ENCODE measurements around the gene ST6GALNAC1.

The ST6GALNAC1 gene

DNA sequence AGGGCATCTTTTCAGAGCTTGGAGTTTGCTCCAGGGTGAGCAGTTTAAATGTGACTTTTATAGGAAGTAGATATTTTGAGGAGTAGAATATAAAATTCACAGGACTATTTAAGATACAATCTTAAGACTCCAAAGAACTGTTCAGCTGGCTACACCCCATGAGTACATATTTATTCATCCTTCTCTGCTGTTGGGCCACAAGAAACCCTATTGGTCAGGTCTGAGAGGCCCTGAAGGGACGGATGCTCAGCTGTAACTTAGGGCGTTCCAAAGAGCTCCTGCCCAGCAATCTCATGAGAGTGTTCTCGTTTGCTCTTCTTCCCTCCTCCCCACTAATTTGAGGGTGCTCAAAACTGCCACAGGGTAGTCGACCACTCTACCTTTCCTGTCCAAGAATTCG lies 65.2 kb downstream of the ST6GALNAC1 start:
- Histone ChIP-seq H3K9ac (ENCODE audit: low read length) (no peak overlapping the region), H3K27ac (ENCODE audit: low read depth, low read length) (no peak overlapping the region), H3K4me2 (ENCODE audit: low read depth, low read length, poor library complexity, severe bottlenecking) (no peak overlapping the region), H3K9me2 (replicated peaks; ENCODE audit: insufficient read depth, low read length) (no peaks in the 10 kb centered on the region), H3K9me3 (ENCODE audit: insufficient read depth, low read length) (no peaks in the 10 kb centered on the region), H2AFZ (ENCODE audit: low read depth, low read length, severe bottlenecking) (no peak overlapping the region), H3K36me3 (ENCODE audit: low read length) (no peaks in the 10 kb centered on the region), H4K20me1 (ENCODE audit: low read depth, low read length) (no peaks in the 10 kb centered on the region), H3K79me2 (ENCODE audit: insufficient read depth, low read length) (no peaks in the 10 kb centered on the region), H3K4me3 (ENCODE audit: insufficient read depth, low read length, poor library complexity, severe bottlenecking) (no peak overlapping the region), H3K27me3 (ENCODE audit: low read length) (no peaks in the 10 kb centered on the region), H3F3A (ENCODE audit: insufficient read depth) (no peaks in the 10 kb centered on the region)
- TF ChIP-seq, protein P1, sequence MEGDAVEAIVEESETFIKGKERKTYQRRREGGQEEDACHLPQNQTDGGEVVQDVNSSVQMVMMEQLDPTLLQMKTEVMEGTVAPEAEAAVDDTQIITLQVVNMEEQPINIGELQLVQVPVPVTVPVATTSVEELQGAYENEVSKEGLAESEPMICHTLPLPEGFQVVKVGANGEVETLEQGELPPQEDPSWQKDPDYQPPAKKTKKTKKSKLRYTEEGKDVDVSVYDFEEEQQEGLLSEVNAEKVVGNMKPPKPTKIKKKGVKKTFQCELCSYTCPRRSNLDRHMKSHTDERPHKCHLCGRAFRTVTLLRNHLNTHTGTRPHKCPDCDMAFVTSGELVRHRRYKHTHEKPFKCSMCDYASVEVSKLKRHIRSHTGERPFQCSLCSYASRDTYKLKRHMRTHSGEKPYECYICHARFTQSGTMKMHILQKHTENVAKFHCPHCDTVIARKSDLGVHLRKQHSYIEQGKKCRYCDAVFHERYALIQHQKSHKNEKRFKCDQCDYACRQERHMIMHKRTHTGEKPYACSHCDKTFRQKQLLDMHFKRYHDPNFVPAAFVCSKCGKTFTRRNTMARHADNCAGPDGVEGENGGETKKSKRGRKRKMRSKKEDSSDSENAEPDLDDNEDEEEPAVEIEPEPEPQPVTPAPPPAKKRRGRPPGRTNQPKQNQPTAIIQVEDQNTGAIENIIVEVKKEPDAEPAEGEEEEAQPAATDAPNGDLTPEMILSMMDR (IDR thresholded peaks at IDR 0.05; ENCODE audit: insufficient read depth, low read length, poor library complexity, severe bottlenecking), result no peak
- TF ChIP-seq EZH2phosphoT487 (conservative IDR thresholded peaks at IDR 0.05; ENCODE audit: low read length), result no peak

DNA sequence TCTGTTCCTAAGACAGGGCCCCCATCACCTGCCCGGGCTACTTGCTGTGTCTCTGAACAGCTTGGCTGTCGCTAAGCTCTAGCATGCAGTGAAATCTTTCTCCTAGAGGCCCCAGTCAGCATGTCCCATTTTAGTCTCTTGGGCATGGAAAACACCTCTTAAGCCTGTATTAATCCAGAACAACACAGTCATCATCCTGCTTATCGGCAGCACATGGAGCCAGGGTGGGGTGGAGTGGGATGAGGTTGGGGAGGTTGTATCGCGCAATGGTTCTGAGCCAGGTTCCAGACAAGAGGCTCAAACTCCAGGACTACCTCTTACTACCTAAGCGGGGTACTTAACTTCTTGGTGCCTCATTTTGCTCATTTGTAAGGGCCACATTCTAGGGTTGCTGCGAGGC lies 65.7 kb downstream of the ST6GALNAC1 start:
- no peak for TF ChIP-seq EZH2phosphoT487 (conservative IDR thresholded peaks at IDR 0.05; ENCODE audit: low read length)
- TF ChIP-seq, protein P1 (IDR thresholded peaks at IDR 0.05; ENCODE audit: insufficient read depth, low read length, poor library complexity, severe bottlenecking), result no peak
- Histone ChIP-seq H3K4me2 (ENCODE audit: low read depth, low read length, poor library complexity, severe bottlenecking) (no peak overlapping the region), H4K20me1 (ENCODE audit: low read depth, low read length) (no peaks in the 10 kb centered on the region), H3K9ac (ENCODE audit: low read length) (no peak overlapping the region), H3K9me2 (replicated peaks; ENCODE audit: insufficient read depth, low read length) (no peaks in the 10 kb centered on the region), H3K4me3 (ENCODE audit: insufficient read depth, low read length, poor library complexity, severe bottlenecking) (no peak overlapping the region), H2AFZ (ENCODE audit: low read depth, low read length, severe bottlenecking) (no peak overlapping the region), H3K27ac (ENCODE audit: low read depth, low read length) (no peak overlapping the region), H3K27me3 (ENCODE audit: low read length) (no peaks in the 10 kb centered on the region), H3F3A (ENCODE audit: insufficient read depth) (no peaks in the 10 kb centered on the region), H3K36me3 (ENCODE audit: low read length) (no peaks in the 10 kb centered on the region), H3K79me2 (ENCODE audit: insufficient read depth, low read length) (no peaks in the 10 kb centered on the region), H3K9me3 (ENCODE audit: insufficient read depth, low read length) (no peaks in the 10 kb centered on the region)

DNA sequence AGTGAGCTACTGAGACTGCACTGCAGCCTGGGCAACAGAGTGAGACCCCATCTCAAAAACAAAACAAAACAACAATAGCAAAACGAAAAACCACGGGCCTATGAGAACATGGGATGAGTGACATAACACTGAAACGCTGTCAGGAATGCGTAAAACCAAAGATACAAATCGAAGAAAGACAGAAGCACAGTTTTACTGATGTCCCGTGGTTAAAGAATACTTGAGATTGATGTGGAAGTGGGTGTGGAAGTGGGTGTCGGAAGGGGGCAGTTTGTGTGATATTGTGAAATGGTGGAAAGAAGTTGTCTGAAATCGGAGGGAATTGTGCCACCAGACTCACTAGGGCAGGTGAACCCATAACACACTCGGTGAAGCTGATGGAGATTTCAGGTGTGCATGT lies 67.4 kb downstream of the ST6GALNAC1 start:
- no peaks in the 10 kb centered on the region for H3K9me3 ChIP-seq (ENCODE audit: insufficient read depth, low read length)
- H3K79me2 ChIP-seq (ENCODE audit: insufficient read depth, low read length), result no peaks in the 10 kb centered on the region
- H3K9ac ChIP-seq (ENCODE audit: low read length), result no peak overlapping the region
- no peak overlapping the region for H3K4me2 ChIP-seq (ENCODE audit: low read depth, low read length, poor library complexity, severe bottlenecking)
- H4K20me1 ChIP-seq (ENCODE audit: low read depth, low read length), result no peaks in the 10 kb centered on the region
- TF ChIP-seq, protein P1 (IDR thresholded peaks at IDR 0.05; ENCODE audit: insufficient read depth, low read length, poor library complexity, severe bottlenecking), result no peak
- no peak for TF ChIP-seq EZH2phosphoT487 (conservative IDR thresholded peaks at IDR 0.05; ENCODE audit: low read length)
- H2AFZ ChIP-seq (ENCODE audit: low read depth, low read length, severe bottlenecking), result no peak overlapping the region
- H3K27me3 ChIP-seq (ENCODE audit: low read length), result no peaks in the 10 kb centered on the region
- H3K27ac ChIP-seq (ENCODE audit: low read depth, low read length), result no peak overlapping the region
- H3F3A ChIP-seq (ENCODE audit: insufficient read depth), result no peaks in the 10 kb centered on the region
- H3K36me3 ChIP-seq (ENCODE audit: low read length), result no peaks in the 10 kb centered on the region
- H3K4me3 ChIP-seq (ENCODE audit: insufficient read depth, low read length, poor library complexity, severe bottlenecking), result no peak overlapping the region
- no peaks in the 10 kb centered on the region for H3K9me2 ChIP-seq (replicated peaks; ENCODE audit: insufficient read depth, low read length)
